Left hindlimb (tissue), 1 donor: Measurements from ENCODE around the gene NPTXR.
A peak's percentile ranks its signal among the peaks of the same experiment; 100 is the strongest.

Experiments
- DNase-seq: peaks from one replicate; pipeline ENCODE4 v3.0.0-alpha.2; 2018

The NPTXR gene

GRCh38 chr22:38843657-38844314 lies at the start of gene NPTXR:
Gene NPTXR, minus strand, starts transcription at chr22:38844028.
- peak; percentile 79 for DNase-seq

GRCh38 chr22:38891256-38891655 lies 47.4 kb upstream of the NPTXR start:
- DNase-seq = no peak

- DNase-seq = no peak
Observed at GRCh38 chr22:38890377-38890776, 46.5 kb upstream of the NPTXR start.

- DNase-seq = no peak
Observed at GRCh38 chr22:38886333-38886732, 42.5 kb upstream of the NPTXR start.

DNA sequence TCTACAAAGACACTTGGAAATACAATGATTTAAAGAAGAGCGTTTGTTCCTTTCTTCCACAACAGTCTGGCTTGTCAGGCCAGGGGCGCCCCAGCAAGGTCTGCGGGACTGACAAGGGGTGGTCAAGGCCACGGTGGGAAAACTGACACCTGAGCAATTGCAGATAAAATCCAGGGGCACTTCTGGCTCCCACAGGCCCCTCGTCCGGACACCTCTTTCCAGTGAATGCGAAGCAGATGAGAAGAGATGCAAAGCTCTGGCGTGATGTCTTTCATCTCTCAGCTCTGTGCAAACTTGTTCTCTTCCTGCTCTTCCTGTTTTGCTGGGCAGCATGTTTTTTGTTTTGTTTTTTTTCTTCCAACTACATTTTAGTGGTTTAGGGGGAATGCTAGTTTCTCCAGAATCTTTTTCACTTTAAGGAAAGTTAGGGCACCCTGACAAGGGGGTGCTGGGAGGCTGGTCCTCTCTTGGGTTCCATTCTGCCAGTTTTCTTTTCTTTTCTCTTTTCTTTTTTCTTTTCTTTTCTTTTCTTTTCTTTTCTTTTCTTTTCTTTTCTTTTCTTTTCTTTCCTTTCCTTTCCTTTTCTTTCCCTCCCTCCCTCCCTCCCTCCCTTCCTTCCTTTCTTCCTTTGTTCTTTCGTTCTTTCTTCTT lies 39.3 kb upstream of the NPTXR start:
- DNase-seq = no peak

DNA sequence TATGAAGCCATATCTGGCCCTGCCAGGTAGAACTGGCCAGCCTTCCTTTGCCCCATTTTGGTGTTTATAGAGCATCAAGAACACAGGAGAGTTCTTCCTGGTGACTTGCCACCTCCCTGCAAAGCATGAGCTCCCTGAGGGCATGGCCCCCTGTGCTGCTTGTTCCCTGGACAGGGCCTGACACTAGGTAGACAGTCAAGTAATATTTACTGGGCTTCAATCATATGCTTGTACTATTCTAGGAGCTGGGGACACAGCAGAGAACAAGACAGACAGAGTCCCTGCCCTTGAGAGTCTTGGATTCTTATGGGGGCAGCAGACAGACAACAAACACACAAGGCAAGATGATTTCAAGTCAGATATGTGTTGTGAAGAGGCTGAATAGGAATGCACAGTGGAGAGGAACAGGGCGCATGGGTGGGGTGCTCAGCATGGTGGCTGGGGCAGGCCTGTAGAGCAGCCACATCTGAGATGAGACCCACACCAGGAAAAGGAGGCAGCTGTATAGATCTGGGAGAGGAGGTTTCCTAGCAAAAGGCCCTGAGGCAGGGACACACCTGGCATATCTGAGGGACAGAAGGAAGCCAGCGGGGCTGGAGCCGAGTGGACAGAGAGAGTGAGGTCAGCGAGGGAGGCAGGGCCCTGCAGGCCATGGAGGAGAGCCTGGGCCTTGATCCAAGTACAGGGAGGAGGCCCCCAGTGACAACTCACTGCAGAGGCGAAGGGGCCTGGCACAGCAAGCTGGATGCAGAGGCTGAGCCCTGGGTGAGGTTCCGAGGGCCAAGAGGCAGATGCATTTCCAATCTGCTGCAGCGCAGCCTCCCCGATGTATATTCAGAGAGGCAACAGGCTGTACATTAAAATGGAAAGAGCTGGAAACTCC lies 38.4 kb upstream of the NPTXR start:
- peak; percentile 41 for DNase-seq

- peak; percentile 75 for DNase-seq
Observed at GRCh38 chr22:38881464-38881871, 37.6 kb upstream of the NPTXR start.

DNA sequence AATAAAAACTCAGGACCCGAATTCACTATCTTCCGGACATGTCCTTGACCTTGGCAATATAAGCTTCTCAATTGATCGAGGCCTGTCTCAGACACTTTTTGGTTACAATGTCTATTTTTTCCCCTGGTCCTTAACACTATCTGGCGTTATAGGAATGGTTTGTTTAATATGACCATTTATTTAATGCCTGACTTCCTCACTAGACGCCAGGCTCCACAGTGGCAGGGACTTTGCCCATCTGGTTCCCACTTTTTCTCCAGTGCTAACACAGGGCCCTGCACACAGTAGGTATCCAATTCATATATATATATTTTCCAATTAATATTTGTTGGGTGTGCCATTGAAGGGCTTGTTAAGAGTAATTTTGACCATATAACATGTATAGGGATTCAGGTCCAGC lies 36.1 kb upstream of the NPTXR start:
- no peak for DNase-seq

DNA sequence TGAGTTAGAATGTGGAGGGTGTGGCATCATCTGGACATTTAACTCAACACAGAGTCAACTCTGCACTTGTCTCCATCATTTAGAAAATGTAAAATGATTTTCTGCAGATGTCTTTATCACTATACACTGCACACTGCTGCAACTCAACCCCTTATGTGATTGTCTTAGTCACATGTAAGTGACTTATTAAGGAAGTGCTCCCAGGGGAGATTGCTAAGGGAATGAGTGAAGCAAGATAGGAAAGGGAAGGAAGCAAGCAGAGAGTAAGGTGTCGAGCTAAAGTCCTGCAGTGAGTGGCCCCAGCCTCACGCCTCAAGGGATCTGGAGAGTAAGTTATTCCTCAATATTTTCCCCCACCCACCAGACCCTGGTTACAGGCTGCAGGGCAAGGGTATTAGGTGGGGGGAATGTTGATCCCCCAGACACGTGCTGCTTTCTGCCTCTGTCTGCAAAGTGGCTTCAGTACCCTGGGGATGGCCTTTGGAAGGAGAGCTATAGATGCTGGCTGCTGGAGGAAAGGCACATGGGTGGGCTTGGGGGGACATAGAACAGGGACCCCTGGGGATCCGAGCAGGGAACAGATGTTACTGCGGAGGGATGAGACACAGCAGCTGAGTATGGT lies 35.4 kb upstream of the NPTXR start:
- DNase-seq = peak; percentile 6

- DNase-seq = no peak
Observed at GRCh38 chr22:38878001-38878400, 34.2 kb upstream of the NPTXR start.

GRCh38 chr22:38874529-38875222 lies 30.8 kb upstream of the NPTXR start:
- no peak for DNase-seq

DNA sequence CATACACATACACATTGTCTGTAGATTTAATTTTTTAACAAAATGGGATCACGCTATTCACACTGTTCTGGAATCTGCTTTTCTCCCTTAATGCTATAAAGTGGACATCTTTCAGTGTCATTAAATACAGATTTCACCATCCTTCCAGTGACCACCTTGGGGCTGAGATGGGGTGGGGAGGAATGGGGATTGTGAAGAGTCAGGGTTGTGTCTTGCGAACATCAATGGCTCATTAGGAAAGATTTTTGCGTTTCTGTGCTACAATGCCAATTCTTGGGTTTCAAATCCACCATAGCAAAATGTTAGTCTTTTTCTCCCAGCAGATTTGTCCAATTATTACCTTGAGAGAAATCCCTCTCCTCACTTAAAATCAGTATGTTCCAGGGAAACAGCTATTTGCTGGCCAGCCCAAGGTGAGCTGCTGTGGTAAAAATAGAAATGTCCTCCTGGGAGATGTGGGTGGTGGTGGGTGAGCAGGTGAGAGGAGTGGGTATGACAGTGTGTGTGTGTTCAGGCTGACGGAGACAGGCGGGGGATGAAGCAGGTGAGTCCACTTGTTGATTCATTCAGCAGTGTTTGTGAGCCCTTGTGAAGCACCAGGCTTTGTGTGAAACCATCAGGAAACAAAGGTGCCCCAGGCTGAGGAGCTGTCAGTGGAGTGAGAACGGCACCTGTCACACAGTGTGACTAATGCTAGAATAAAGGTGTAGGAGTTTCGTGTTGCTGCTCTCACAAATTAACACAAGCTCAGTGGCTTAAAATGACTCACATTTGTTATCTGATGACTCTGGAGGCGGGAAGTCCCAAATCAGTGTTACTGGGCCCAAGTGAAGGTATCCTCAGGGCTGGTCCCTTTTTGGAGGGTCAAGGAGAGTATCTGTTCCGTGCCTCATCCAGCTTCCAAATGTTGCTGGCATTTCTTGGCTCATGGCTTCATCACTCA lies 29.9 kb upstream of the NPTXR start:
- DNase-seq = peak; percentile 15

DNA sequence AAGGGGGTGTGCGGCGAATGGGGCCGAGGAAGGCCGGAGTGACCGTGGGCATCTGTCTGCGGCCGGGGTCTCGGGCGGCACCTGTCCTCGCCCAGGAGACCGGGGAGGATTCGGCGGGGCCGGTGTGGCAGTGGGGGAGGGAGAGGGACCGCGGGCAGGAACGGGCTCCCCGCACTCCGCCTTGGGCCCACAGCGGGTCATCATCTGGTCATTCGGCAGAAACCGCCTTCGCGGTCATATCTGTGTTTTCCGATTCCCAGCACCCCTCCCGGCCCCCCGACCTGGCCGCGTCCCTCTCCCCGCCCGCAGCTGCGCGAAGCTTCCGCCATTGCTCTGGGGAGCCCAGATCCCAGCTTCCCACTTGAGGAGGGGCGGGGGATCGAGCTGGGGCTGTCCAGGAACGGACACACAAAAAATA lies 29.0 kb upstream of the NPTXR start:
- DNase-seq = peak; percentile 85

- peak; percentile 97 for DNase-seq
Observed at GRCh38 chr22:38872172-38872830, 28.5 kb upstream of the NPTXR start, which contains the start of gene CBX6. Gene CBX6, minus strand, starts transcription at chr22:38872216. Its CDS starts 26 bp downstream, at chr22:38872190.

- peak; percentile 68 for DNase-seq
Observed at GRCh38 chr22:38871360-38872171, 27.7 kb upstream of the NPTXR start.

DNA sequence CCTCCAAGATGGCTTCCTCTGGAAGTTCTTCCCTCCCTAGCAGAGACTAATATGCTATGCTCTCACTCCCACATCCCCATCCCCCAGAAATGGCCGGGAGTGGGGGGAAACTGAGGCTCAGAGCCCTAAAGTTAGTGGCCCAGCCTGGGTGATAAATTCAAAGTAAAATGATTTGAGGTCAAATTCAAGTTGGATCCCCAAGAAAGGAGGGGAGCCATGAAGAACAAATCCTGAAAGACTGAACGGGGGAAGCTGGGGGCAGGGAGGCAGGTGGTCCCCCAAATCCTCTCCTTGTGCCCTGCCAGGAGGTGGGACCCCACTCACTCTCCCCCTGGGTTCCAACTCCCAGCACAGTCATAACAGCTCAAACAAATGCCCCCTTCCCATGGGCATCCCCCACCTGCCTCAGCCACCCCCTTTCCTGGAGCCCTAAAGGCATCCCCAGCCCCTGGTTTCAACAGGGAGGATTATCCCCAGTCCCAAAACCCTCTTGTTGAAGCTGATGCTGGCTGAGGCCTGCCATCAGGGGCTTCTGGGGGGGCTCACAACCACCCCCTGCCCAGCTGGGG lies 27.0 kb upstream of the NPTXR start:
- peak; percentile 43 for DNase-seq

DNA sequence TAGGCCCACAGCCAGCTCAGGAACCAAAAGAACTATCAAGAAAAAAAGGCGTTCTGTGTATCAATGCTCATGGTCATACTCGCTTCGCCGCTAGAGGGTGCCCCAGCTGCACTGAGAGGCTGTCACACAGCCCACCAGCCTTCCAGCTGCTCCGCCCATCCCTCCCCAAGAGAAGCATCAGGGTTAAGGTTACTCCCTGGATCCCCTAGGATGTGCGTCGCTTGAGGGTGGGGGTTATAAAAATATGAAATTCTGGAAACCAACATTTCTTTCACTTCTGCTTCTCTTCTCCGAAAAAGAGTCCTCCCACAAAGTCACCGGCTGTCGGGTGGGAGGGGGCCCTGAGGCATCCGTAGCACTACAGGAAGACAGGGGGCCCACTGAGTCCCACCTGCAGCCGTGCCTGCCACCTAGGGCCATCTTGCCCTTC lies 26.5 kb upstream of the NPTXR start:
- peak; percentile 84 for DNase-seq

DNA sequence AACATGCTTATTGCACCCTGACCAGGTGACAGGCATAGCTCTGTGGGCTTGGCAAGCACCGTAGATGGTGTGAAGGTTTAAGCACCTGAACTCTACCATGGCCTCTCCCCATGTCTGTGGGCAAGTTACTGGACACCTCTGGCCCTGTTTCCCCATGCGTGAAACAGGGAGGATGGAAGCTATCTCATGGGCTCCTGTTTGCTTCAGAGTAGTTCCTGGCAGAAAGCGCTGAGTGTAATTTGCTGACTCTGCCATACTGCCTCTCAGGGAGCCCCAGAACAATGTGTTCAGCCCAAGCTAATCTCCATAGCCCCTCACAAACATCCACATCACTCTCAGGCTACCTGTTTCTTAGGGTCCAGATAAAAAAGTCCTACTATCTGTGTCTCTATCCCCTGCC lies 25.8 kb upstream of the NPTXR start:
- peak; percentile 6 for DNase-seq

DNA sequence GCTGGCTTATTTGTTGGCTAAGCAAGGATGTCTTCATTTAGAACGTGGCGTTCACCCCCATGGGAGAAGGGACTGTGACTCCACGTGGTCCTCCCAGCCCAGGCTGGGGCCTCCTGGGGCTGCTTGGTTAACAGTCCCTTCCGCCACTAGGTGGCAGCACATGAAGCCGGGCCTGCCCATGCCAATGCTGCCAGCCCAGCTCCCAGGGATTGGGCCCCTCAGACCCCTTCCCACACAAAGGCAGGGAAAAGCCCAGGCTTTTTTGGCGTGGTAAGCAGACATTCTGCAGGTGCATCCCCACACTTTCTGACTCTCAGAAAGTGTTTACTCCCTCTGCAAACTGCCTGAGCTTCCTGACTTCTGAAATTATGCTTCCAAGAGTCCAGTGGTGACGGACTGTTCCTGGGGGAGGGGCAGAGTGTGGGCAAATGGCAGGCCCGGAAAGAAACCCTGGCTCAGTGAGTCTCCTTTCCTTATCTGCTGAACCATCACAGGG lies 25.1 kb upstream of the NPTXR start:
- peak; percentile 68 for DNase-seq
